ENCODE data around the gene SLC43A2. TPM values are rescaled to one million over a fixed set of nuclear protein-coding genes. Genes with fewer than 3 reads are reported as not detected.
"Not testable (repeated sequence)": the region's sequence is repeated elsewhere in the genome, so short reads cannot be mapped to it uniquely, and the experiment has no call there.

Gene SLC43A2
- total RNA-seq, 6 donors from 2014 or later: 16.9 to 79.0 (median 49.2) TPM

DNA sequence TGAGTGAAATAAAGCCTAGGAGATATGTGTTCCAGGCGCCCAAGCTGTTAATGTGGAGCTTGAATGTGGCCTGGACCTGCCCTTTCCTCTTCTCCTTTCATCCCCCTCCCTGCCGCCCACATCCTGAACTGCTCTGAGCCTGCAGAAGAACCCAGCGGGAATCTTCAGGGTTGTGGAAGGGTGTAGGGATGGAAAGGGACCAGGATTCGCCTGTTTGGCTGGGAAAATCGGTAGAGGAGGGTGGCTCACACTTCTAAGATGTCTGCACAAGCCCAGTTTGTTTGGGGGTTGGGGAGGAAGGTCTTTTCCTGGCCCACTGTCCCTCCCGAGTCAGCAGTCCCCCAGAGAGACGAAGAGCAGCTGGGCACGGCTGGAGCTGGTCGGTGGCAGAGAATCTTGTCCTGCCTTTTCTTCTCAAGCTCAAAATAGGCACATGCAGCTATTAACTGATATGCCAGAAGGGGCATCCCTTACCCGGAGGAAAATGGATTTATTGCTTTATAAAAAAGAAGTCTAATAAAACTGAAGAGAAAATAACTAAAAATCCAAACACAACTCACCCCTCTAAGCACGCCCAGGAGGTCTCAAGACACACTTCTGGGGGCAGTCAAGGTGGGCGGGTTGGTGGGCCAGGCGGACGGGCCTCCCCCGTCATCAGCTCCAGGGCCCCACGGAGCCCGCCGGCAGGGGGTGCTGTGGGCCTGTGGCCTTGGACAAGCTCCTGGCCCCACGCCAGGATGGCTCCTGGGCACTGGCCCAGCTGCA, 54.5 kb downstream of the SLC43A2 start:
- no peaks in the 10 kb centered on the region for H3K27me3 ChIP-seq
- peak overlapping the region; percentile 89 to 92 (median 90) for H3K27ac ChIP-seq
- peaks cover 45 to 48% (median 48%) of the 10 kb centered on the region in 4 donors for H3K4me1 ChIP-seq
- TF ChIP-seq EP300 (IDR thresholded peaks at IDR 0.05) (peak in 1 of 4 donors; percentile 57), POLR2A (IDR thresholded peaks at IDR 0.05) (no peak), POLR2AphosphoS5 (IDR thresholded peaks at IDR 0.05) (peak; percentile 71 to 89)
- TF ChIP-seq, protein P1, sequence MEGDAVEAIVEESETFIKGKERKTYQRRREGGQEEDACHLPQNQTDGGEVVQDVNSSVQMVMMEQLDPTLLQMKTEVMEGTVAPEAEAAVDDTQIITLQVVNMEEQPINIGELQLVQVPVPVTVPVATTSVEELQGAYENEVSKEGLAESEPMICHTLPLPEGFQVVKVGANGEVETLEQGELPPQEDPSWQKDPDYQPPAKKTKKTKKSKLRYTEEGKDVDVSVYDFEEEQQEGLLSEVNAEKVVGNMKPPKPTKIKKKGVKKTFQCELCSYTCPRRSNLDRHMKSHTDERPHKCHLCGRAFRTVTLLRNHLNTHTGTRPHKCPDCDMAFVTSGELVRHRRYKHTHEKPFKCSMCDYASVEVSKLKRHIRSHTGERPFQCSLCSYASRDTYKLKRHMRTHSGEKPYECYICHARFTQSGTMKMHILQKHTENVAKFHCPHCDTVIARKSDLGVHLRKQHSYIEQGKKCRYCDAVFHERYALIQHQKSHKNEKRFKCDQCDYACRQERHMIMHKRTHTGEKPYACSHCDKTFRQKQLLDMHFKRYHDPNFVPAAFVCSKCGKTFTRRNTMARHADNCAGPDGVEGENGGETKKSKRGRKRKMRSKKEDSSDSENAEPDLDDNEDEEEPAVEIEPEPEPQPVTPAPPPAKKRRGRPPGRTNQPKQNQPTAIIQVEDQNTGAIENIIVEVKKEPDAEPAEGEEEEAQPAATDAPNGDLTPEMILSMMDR (IDR thresholded peaks at IDR 0.05): peak; percentile 93 to 98 (median 96)
- peak overlapping the region in 2 of 4 donors; percentile 5 to 9 for H3K4me3 ChIP-seq
- WGBS, 2 donors: 20 to 22% methylated on average over 18 to 19 of the region's 19 CpGs
- peak; percentile 73 to 82 for ATAC-seq (ENCODE audit: low FRiP score in 2 of 2)
- peaks cover 0 to 3% (median 0%) of the 10 kb centered on the region in 4 donors for H3K36me3 ChIP-seq
- no peaks in the 10 kb centered on the region for H3K9me3 ChIP-seq
- peak; percentile 91 to 98 for DNase-seq

DNA sequence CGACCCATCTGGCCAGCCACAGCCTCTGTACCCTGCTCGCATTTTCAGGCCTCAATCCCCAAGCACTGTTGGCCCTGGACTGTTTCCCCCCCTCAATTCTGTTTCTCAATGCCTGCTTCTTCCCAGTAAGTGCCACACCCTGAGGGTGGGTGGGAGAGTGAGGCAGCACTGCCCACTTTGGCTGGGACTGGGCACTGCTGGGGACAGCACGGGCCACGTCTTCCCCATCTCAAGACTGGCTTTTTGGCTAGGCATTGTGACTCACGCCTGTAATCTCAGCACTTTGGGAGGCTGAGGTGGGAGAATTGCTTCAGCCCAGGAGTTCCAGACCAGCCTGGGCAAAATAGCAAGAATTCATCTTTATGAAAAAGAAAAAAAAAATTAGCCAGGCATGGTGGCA, 56.0 kb downstream of the SLC43A2 start:
- H3K36me3 ChIP-seq; H3K27me3 ChIP-seq; H3K4me3 ChIP-seq; H3K27ac ChIP-seq; DNase-seq; H3K9me3 ChIP-seq; ATAC-seq (ENCODE audit: low FRiP score in 2 of 2): not testable (repeated sequence)
- peaks cover 37 to 40% (median 39%) of the 10 kb centered on the region in 4 donors for H3K4me1 ChIP-seq
- peak in 1 of 4 donors; percentile 6 for TF ChIP-seq POLR2A (IDR thresholded peaks at IDR 0.05)
- 78 to 82% methylated on average over 5 of the region's 5 CpGs for WGBS, 2 donors

DNA sequence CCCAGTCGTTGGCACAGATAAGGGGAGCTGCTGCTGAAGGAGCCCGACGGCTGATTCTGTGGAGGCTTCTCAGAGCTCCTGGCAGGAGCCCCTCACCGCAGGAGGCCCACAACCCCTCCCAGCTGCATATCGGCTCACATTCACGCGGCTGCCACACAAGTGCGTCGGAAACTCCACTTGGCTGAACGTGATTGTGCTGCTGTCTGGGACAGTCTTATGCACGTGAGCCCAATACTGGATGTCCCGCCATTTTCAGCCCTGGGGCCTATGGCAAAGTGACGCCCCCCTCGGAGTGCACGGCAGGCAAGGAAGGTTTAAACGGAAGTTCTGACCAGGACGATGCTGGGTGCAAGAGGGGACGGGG, 57.3 kb downstream of the SLC43A2 start:
- Histone ChIP-seq H3K27me3 (no peaks in the 10 kb centered on the region), H3K9me3 (no peaks in the 10 kb centered on the region), H3K36me3 (peaks cover 0 to 3% (median 0%) of the 10 kb centered on the region in 4 donors), H3K4me3 (no peak overlapping the region), H3K4me1 (peaks cover 25 to 29% (median 27%) of the 10 kb centered on the region in 4 donors), H3K27ac (no peak overlapping the region)
- ATAC-seq (ENCODE audit: low FRiP score in 2 of 2): no peak
- WGBS, 2 donors: 68 to 82% methylated on average over 11 to 18 of the region's 18 CpGs
- DNase-seq: no peak
- TF ChIP-seq POLR2A (IDR thresholded peaks at IDR 0.05) (no peak), POLR2AphosphoS5 (IDR thresholded peaks at IDR 0.05) (no peak), EP300 (IDR thresholded peaks at IDR 0.05) (no peak)
- TF ChIP-seq, protein P1 (IDR thresholded peaks at IDR 0.05): no peak

DNA sequence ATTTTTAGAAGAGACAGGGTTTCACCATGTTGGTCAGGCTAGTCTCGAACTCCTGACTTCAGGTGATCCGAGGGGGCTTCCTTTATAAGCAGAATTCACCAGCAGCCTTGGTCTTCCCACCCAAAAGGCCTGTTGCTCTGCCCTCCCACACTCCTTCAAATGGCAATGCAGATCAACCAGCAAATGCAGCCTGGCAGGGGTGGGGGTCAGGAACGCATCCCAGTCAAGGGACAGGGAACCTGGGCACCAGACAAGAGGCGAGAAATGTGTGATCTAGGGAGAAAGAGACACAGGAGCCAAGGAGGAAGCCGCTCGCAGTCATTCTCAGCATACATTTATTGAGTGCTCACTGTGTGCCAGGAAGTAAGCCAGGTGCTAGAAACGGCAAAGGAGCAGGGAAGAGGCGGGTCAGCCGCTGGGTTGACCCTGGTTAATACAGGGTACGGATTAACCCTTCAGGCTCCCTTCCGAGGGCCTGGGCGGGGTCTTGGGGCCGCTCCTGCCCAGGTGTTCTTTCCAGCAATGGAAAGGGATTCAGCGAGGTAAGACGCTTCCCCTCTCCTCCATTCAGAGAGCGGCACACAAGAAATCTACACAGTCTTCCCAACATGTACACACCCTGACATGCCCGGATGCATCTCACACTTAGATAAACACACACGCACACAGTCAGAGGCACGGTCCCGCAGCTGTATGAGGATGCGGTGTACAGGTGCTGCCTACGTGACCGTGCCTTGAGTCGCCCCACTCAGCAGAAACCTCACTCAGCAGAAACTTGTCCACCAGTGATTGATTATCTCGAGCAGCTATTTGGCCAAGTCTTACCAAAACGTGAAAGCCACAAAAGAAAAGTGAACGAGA, 59.5 kb downstream of the SLC43A2 start:
- Histone ChIP-seq H3K4me3 (no peak overlapping the region), H3K27me3 (no peaks in the 10 kb centered on the region), H3K36me3 (no peaks in the 10 kb centered on the region), H3K9me3 (no peaks in the 10 kb centered on the region), H3K4me1 (peaks cover 6 to 17% (median 9%) of the 10 kb centered on the region in 4 donors), H3K27ac (no peak overlapping the region)
- no peak for ATAC-seq (ENCODE audit: low FRiP score in 2 of 2)
- WGBS, 2 donors: 56 to 59% methylated on average over 25 to 27 of the region's 27 CpGs
- TF ChIP-seq, protein P1 (IDR thresholded peaks at IDR 0.05): no peak
- TF ChIP-seq EP300 (IDR thresholded peaks at IDR 0.05): no peak
- no peak for TF ChIP-seq POLR2AphosphoS5 (IDR thresholded peaks at IDR 0.05)
- no peak for TF ChIP-seq POLR2A (IDR thresholded peaks at IDR 0.05)
- no peak for DNase-seq

Data from upper lobe of left lung (tissue), 6 donors.